Memory B cell (primary cell): ENCODE measurements around the gene SNX17.
A peak's percentile ranks its signal among the peaks of the same experiment; 100 is the strongest.
"Not testable (repeated sequence)": the region's sequence is repeated elsewhere in the genome, so short reads cannot be mapped to it uniquely, and the experiment has no call there.

ENCODE experiments used
- ATAC-seq: fragments of 150-1000 bp; cut with Tn5 transposase; 2 replicates; pipeline ENCODE4 v1.10.0; 2021; ENCODE audit warnings: low read depth, mild to moderate bottlenecking, moderate library complexity
- DNase-seq, 2 donors: peaks; one replicate each; pipeline ENCODE4 v3.0.0; 2022; ENCODE audit warnings: low spot score in 2 of 2
- H3K27ac Mint-ChIP-seq: one replicate; pipeline ENCODE4 v1.8.0; 2022; ENCODE audit warnings: mild to moderate bottlenecking, moderate library complexity, mixed read lengths
- H3K27me3 Mint-ChIP-seq: one replicate; pipeline ENCODE4 v1.8.0; 2022; ENCODE audit warnings: mixed read lengths
- H3K36me3 Mint-ChIP-seq: one replicate; pipeline ENCODE4 v1.8.0; 2022; ENCODE audit warnings: mild to moderate bottlenecking, mixed read lengths
- H3K4me1 Mint-ChIP-seq: one replicate; pipeline ENCODE4 v1.8.0; 2022; ENCODE audit warnings: mixed read lengths
- H3K4me3 Mint-ChIP-seq: one replicate; pipeline ENCODE4 v1.8.0; 2022; ENCODE audit warnings: mild to moderate bottlenecking, moderate library complexity, mixed read lengths
- H3K9me3 Mint-ChIP-seq: one replicate; pipeline ENCODE4 v1.8.0; 2022; ENCODE audit warnings: mixed read lengths

The SNX17 gene, protein sequence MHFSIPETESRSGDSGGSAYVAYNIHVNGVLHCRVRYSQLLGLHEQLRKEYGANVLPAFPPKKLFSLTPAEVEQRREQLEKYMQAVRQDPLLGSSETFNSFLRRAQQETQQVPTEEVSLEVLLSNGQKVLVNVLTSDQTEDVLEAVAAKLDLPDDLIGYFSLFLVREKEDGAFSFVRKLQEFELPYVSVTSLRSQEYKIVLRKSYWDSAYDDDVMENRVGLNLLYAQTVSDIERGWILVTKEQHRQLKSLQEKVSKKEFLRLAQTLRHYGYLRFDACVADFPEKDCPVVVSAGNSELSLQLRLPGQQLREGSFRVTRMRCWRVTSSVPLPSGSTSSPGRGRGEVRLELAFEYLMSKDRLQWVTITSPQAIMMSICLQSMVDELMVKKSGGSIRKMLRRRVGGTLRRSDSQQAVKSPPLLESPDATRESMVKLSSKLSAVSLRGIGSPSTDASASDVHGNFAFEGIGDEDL

DNA sequence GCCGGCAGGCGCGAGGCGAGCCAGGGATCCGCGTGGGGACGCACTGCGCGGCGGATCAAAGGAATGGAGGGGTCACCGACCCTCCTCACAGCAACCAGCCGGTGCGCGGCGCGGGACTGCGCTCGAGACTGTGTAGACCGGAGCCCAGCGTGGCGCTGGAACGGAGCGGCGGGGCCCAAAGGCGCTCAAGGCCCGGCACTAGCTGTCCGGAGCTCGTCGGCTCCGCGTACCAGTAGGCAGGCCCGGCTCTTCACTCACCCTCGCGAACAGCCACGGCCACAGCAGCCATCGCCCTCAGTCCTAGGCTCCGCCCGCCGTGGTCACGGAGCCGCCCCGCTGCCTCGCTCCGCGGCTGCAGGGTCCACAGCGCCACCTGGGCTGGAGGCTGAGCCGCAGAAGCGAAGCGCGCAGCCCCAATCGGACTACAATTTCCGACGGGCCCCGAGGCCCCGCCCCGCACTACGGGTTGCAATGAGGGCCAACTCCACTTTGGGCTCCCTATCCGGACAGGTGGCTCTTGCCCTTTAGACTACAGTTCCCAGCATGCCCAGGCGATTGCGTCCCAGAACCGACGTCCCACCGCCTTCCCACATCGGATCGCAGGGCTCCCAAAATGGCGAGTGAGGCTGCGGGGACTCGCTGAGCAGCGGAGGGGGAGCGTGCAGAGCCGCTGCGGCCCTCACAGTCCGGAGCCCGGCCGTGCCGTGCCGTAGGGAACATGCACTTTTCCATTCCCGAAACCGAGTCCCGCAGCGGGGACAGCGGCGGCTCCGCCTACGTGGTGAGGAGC, at the start of gene SNX17, which contains the start of gene EIF2B4:
Gene SNX17, plus strand, starts transcription at position 591 of the 790 bp plus-strand sequence. Its CDS starts 128 bp downstream, at position 719.
Gene EIF2B4, minus strand, starts transcription at position 313 of the 790 bp plus-strand sequence. Its CDS starts 24 bp downstream, at position 289.
- Mint-ChIP-seq H3K4me1 (peaks cover 28% of the 10 kb centered on the region), H3K27me3 (no peaks in the 10 kb centered on the region), H3K4me3 (peak within 1 kb of the TSS; percentile 88), H3K9me3 (no peaks in the 10 kb centered on the region), H3K36me3 (peaks cover 30% of the 10 kb centered on the region), H3K27ac (peak within 1 kb of the TSS; percentile 85)
- DNase-seq (peak; percentile 97 to 98), ATAC-seq (peak; percentile 85)

DNA sequence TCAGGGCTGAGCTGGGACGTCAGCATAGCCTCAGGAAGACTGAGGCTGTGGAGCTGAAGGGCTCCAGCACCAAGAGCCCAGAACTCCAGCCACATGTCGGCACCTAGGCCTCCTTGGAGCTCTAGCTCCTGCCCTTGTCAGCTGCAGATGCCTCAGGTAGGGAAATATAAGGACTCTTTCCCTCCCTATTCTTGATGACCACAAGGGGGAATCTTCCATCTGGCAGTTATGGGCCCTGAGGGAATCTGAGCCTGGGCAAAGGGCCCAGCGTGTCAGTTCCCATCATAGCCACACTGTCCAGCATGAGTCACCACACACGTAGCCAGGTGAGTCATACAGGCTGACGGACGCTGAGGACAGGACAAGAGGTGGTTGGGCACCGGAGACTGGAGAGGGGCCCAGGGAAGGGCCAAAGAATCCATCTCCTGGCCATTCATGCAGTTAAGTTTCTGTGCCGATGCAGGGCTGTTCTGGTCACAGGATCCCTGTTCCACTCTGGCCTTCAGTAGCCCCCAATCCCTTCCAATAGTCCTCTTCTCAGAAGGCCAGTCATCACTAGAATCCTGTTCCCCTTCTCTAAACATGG, 49.4 kb upstream of the SNX17 start:
- Mint-ChIP-seq H3K4me3 (no peak overlapping the region), H3K27me3 (no peaks in the 10 kb centered on the region), H3K4me1 (peaks cover 13% of the 10 kb centered on the region), H3K27ac (no peak overlapping the region), H3K9me3 (no peaks in the 10 kb centered on the region), H3K36me3 (peaks cover 11% of the 10 kb centered on the region)
- no peak for ATAC-seq
- DNase-seq = no peak

DNA sequence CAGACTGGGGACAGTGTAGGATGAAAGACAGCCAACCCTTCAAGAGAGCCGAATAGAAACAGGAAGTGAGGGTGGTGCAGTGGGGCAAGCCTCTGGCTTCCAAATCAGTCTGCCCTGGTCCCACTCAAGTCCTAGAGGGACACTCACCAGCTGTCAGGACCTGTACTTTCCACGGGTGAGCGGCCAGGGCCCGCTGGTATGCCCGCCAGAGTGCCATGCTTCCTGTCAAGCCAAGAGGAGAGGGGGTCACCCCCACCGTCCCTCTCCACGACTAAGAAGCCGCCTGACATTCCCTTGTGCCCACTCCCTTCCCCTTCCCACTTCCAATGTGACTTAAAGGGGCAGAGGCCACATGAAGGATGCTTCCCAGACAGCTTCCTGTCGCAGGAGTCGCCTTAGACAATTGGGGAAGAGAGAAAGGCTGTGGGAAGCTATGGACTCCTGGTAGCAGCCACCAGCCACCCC, 48.1 kb upstream of the SNX17 start:
- H3K27me3 Mint-ChIP-seq = no peaks in the 10 kb centered on the region
- peaks cover 13% of the 10 kb centered on the region for H3K4me1 Mint-ChIP-seq
- peaks cover 20% of the 10 kb centered on the region for H3K36me3 Mint-ChIP-seq
- H3K9me3 Mint-ChIP-seq = no peaks in the 10 kb centered on the region
- peak in 1 of 2 donors; percentile 27 for DNase-seq
- peak overlapping the region; percentile 99 for H3K4me3 Mint-ChIP-seq
- ATAC-seq = peak; percentile 52
- peak overlapping the region; percentile 99 for H3K27ac Mint-ChIP-seq

DNA sequence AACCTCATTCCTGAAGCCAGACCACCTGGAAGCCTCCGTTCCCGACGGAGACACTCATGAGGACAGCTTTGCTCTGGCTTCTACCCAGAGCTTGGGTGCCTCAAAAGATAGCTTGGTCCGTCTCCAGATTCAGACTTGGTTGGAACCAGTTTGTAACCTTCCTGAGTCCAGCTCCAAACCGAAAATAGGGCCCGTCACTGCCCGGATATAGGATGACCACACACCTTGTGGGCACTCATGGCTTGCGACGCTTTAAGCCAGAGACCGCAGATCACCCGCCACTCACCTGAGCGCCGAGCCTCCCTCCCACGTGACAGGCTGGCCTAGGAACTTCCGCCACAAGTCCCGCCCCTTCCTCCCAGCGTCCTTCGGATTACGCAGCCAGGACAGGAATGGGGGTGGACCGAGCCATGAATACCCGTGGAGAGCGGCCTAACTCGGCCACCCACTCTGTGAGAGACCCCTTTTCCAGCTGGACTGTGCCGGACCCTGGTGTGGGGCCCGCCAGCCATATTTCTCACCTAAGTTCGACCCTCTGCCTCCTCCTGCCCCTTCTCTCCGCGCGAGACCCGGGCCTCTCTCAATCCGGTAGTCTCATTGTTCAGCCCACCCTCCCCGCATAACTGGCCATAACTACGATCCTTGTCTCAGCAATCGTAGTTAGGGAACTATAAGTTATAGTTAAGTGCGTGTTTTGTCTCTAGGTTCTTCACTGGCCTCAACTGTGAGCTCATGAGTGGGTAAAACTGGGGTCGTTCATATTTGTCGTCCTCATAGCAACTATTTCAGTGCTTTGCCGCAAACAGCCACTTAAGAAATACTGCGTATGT, 47.4 kb upstream of the SNX17 start, which contains the start of gene MPV17:
Gene MPV17, minus strand, starts transcription at position 332 of the 830 bp plus-strand sequence. CDS start 580 bp downstream, outside the sequence.
- peak within 1 kb of the TSS; percentile 99 for H3K4me3 Mint-ChIP-seq

DNA sequence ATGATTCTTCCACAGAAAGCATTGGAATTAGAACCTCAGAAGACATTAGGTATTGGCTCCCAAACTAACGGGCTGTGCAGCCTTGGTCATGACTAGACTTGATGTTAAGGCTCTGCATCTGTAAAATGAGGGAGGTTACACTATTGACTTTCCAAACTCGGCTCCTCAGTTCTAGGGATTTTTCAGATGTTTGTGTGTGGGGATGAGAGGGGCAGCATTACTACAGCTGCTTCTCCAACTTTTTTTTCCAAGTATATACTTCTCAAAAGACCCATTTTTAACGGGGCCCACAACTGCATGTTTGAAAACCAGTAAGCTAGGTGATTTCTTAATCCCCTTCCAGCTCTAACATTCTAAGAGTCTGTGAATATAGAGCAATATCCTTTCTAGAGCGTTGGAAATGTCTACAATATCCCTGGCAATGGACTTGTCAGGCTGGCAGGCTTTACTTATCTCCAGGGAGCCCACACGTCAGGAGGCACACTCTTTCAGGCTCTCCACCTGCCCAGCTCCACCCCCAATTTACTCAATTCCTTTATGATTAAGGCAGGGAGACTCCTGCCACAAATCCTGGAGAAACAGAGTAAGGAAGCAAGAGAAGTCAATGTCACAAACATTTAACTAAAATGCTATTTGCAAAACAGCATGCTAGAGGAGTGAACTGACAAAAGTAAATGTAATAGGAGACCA, 46.7 kb upstream of the SNX17 start:
- H3K27me3 Mint-ChIP-seq = no peaks in the 10 kb centered on the region
- H3K27ac Mint-ChIP-seq = peak overlapping the region; percentile 99
- no peak for ATAC-seq
- H3K9me3 Mint-ChIP-seq = no peaks in the 10 kb centered on the region
- H3K4me3 Mint-ChIP-seq = peak overlapping the region; percentile 99
- DNase-seq = no peak
- H3K36me3 Mint-ChIP-seq = peaks cover 28% of the 10 kb centered on the region
- H3K4me1 Mint-ChIP-seq = peaks cover 13% of the 10 kb centered on the region

More for the DNA sequence above, 47.4 kb upstream of the SNX17 start, which contains the start of gene MPV17:
- Mint-ChIP-seq H3K27ac (peak within 1 kb of the TSS; percentile 99), H3K9me3 (no peaks in the 10 kb centered on the region), H3K4me1 (peaks cover 13% of the 10 kb centered on the region), H3K27me3 (no peaks in the 10 kb centered on the region), H3K36me3 (peaks cover 21% of the 10 kb centered on the region)
- DNase-seq = peak; percentile 71 to 75
- ATAC-seq = peak; percentile 95

DNA sequence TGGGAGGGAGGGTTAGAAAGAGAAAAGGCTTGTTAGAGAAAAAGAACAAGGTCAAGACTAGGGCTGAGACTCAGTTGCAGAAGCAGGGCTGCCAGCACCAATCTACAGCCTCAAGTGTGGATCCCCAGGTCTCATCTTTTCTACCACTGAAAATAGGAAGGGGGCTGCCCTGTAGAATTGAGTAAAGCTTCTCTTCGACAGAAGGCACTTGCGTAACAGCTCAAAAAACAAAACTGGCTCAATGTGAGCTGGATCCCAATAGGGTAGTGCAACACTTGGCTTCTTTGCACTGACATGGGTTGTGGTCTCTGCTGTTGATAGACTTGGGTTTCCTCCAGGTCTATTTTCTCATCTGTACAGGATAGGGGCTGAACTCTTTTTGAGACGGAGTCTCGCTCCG, 45.7 kb upstream of the SNX17 start:
- Mint-ChIP-seq H3K27ac (no peak overlapping the region), H3K36me3 (peaks cover 31% of the 10 kb centered on the region)

DNA sequence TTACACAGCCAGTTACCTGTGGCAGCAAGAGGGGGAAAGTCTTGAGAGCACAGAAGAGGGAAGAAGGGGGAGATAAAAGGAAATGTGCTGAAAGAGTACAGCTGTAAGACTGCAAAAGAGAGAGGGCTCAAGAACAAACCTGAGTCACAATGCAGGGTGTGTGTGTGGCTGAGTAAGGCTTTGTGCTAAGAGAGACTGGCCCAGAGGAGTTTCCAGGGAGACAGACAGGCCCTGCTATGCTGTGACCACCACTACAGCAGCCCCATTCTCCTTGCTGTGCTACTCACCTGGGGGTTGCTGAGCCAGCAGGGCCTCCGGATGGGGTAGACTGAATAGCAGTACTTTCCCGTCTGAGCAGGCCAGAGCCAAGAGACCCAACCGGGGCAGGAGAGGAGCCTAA, 35.1 kb upstream of the SNX17 start:
- no peak overlapping the region for H3K4me3 Mint-ChIP-seq
- H3K36me3 Mint-ChIP-seq = peaks cover 30% of the 10 kb centered on the region
- H3K9me3 Mint-ChIP-seq = no peaks in the 10 kb centered on the region
- ATAC-seq (no peak), DNase-seq (no peak)
- no peaks in the 10 kb centered on the region for H3K27me3 Mint-ChIP-seq
- H3K27ac Mint-ChIP-seq = peak overlapping the region; percentile 28
- H3K4me1 Mint-ChIP-seq = no peaks in the 10 kb centered on the region

More for the DNA sequence above, 45.7 kb upstream of the SNX17 start:
- Mint-ChIP-seq H3K4me3 (peak overlapping the region; percentile 9), H3K4me1 (peaks cover 13% of the 10 kb centered on the region), H3K9me3 (no peaks in the 10 kb centered on the region), H3K27me3 (no peaks in the 10 kb centered on the region)
- no peak for DNase-seq
- no peak for ATAC-seq

DNA sequence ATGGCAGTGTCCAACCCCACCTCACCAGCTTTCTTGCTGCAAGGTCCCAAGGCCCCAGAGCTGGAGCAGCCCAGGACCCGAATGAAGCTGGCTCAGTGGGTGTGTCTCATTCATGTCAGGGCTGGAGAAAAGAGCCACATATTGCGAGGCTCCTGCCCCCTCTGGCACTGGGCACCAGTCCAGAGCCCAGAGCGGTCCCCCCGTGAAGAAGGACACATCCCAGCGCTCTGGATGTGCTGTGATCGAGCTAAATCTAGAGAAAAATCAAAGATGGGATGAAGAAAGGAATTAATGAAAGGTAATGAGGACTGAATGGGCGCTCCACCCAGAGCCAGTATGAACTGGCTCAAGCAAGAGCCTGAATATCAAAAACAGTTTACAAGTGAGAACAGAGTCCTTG, 34.2 kb upstream of the SNX17 start:
- no peak overlapping the region for H3K27ac Mint-ChIP-seq
- no peak overlapping the region for H3K4me3 Mint-ChIP-seq

DNA sequence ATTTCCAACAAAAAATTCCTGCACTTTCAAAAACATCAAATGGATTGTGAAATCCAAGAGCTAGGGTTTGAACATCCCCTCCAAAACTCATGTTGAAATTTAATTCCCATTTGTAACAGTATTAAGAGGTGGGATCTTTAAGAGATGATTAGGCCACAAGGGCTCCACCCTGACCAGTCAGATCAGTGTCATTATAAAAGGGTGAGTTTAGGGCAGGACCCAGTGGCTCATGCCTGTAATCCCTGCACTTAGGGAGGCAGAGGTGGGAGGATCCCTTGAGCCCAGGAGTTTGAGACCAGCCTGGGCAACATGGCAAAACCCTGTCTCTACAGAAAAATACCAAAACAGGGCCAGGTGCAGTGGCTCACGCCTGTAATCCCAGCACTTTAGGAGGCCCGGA, 22.8 kb upstream of the SNX17 start:
- Mint-ChIP-seq H3K27ac (no peak overlapping the region), H3K36me3 (peaks cover 12% of the 10 kb centered on the region), H3K27me3 (no peaks in the 10 kb centered on the region), H3K4me1 (peaks cover 24% of the 10 kb centered on the region), H3K4me3 (no peak overlapping the region), H3K9me3 (no peaks in the 10 kb centered on the region)
- DNase-seq (no peak), ATAC-seq (no peak)

More for the DNA sequence above, 34.2 kb upstream of the SNX17 start:
- ATAC-seq (no peak), DNase-seq (no peak)
- Mint-ChIP-seq H3K9me3 (no peaks in the 10 kb centered on the region), H3K27me3 (no peaks in the 10 kb centered on the region), H3K4me1 (no peaks in the 10 kb centered on the region), H3K36me3 (peaks cover 30% of the 10 kb centered on the region)

DNA sequence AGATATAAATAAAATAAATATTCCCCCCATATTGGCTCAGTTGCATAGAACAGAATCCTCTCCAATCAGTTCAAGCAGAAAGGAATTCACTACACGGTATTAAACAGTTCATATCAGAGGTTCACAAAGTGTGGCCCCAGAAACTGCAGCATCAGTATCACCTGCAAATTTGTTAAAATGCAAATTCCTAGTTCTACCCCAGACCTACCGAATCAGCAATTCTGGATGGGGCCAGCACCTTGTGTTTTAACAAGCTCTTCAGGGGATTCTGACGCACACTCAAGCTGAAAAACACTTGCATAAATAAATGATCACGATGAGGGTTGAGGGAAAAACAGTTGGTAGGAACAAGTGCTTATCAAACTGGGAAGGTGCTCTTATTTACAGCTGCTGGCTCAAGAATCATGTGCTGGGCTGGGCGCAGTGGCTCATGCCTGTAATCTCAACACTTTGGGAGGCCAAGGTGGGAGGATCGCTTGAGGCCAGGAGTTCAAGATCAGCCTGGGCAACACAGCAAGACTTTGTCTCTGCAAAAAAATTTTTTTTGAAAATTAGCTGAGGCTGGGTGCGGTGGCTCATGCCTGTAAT, 20.2 kb upstream of the SNX17 start:
- H3K27ac Mint-ChIP-seq = no peak overlapping the region
- peaks cover 12% of the 10 kb centered on the region for H3K36me3 Mint-ChIP-seq
- no peaks in the 10 kb centered on the region for H3K27me3 Mint-ChIP-seq
- no peak for ATAC-seq
- H3K9me3 Mint-ChIP-seq = no peaks in the 10 kb centered on the region
- H3K4me1 Mint-ChIP-seq = peaks cover 28% of the 10 kb centered on the region
- no peak for DNase-seq
- H3K4me3 Mint-ChIP-seq = no peak overlapping the region

DNA sequence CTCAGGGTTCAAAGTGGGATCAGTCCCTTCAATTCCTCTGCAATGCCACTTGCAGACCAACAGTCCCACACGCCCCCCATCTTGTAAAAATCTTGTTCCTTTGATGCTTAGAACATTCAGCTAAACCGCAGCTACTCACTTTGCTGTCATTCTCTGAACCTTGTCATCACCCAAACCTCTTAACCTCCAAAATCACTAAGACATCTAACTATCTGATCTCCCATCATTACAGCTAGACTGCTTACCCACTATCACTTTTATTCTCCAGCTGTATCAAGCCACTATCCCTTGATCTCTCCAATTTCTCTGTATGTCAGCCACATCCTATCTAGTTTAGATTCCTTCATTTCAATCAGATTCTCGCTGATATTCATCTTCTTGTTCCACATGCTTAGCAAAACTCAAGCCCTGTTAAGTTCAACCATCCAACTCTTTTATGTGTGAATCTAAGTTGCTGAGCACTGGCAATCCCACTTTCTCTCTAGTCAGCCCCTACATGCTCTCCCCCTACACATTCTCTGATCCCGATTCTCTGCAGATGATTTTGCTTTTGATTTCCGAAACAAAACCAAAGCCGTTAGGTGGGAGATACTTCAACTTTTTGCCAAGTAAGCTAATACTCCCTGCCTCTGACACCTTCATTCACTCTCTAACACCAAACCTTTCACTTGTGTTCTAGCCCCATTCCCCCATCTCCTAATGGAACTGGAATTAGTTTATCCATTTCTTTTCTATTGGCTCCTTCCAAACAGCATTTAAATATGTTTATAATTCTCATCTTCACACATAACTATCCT, 18.4 kb upstream of the SNX17 start:
- peak overlapping the region; percentile 16 for H3K27ac Mint-ChIP-seq
- H3K9me3 Mint-ChIP-seq = no peaks in the 10 kb centered on the region
- no peak overlapping the region for H3K4me3 Mint-ChIP-seq
- H3K27me3 Mint-ChIP-seq = no peaks in the 10 kb centered on the region
- peaks cover 12% of the 10 kb centered on the region for H3K36me3 Mint-ChIP-seq
- ATAC-seq (no peak), DNase-seq (no peak)
- H3K4me1 Mint-ChIP-seq = peaks cover 28% of the 10 kb centered on the region

DNA sequence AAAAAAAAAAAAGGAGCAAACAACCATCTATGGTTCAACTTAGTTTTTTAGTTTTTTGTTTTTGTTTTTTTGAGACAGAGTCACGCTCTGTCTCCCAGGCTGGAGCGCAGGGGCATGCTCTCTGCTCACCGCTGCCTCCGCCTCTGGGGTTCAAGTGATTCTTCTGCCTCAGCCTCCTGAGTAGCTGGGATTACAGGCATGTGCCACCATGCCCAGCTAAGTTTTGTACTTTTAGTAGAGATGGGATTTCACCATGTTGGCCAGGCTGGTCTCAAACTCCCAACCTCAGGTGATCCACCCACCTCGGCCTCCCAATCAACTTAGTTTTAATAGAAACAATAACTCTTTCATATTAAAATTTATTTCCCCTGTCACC, 17.0 kb upstream of the SNX17 start:
- H3K4me1 Mint-ChIP-seq = peaks cover 30% of the 10 kb centered on the region
- H3K4me3 Mint-ChIP-seq, H3K36me3 Mint-ChIP-seq, H3K9me3 Mint-ChIP-seq, ATAC-seq, H3K27me3 Mint-ChIP-seq, DNase-seq: not testable (repeated sequence)
- peak overlapping the region; percentile 24 for H3K27ac Mint-ChIP-seq
